GM19193 (cell line): ENCODE measurements around the gene YOD1.

Experiments used
- POLR2A ChIP-seq: IDR thresholded peaks from 4 replicates; pipeline ENCODE4 v1.6.1; 2011; ENCODE audit not compliant: insufficient read depth, insufficient read length; ENCODE audit errors: extremely low read depth

YOD1 gene

DNA sequence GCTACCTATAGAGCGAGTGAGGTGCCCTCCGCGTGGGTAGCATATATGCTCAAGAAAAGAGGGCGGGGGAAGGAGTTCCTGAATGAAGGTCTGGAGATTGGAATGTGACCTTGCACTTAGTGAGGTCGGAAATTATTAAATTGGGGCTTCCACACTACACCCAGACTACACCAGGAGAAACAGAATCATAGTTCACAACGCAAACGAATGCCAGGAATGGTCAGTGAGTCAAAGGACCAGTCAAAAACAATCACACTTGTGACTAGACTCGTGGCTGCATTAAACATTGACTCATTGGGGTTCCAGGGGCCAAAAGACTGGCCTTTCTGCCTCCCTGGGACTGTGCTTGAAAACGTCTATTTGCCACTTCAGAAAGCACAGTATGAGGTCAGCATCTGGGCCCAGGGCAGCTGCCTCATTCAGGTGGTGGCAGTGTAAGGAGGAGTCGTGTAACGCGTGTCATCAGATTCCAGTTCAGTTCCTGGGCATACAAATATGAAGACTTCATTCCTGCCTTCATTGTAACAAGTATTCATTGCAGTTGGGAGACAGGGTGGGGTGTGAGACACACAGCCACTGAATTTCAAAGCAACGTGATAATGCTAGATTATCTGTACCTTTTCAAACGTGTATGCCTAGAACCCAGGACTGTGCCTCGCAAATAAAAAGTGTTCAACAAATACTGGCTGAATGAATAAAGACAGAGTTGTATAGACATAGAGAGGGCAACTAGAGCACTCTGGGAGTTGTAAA lies at the start of gene YOD1:
YOD1 (minus strand) TSS at position 18 of the 753 bp plus-strand sequence. CDS start 178 bp downstream, outside the sequence.
- TF ChIP-seq POLR2A = no peak

GRCh38 chr1:207097871-207098324 lies 46.9 kb upstream of the YOD1 start:
- TF ChIP-seq POLR2A = no peak

- TF ChIP-seq POLR2A = no peak
Measured at GRCh38 chr1:207093944-207094343, 42.9 kb upstream of the YOD1 start.

DNA sequence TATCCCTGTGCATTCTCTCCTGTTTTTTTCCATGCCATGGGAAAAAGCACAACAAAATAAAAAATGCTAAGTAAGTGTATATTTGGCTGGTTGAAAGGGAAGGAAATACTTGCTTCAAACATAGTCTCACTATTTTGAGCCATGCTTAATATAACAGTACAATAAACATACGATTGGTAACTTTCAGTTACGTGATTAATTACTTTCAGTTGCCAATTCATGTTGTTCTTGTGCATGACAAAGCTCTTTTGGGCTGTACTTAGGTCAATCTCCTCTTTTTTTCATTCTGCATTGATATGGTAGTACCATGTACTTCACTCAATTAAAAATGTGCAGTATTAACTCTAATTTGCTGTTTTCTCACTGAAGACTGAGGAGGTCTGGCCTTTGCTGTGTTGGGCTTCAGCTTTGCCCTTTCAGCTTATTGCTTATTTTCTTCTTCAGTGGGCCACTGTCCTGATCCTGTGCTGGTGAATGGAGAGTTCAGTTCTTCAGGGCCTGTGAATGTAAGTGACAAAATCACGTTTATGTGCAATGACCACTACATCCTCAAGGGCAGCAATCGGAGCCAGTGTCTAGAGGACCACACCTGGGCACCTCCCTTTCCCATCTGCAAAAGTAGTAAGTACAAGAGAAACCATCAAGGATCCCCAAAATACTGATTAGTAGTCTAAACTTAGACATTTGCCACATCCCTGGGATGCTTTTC lies 40.3 kb upstream of the YOD1 start:
- TF ChIP-seq POLR2A = no peak

GRCh38 chr1:207089627-207090355 lies 38.8 kb upstream of the YOD1 start:
- TF ChIP-seq POLR2A = no peak

GRCh38 chr1:207088701-207089626 lies 38.0 kb upstream of the YOD1 start, which contains the start of gene C4BPB:
Gene C4BPB, plus strand, starts transcription at chr1:207088860. Its CDS starts 672 bp downstream, at chr1:207089532.
- TF ChIP-seq POLR2A = no peak

GRCh38 chr1:207088161-207088560 lies 37.2 kb upstream of the YOD1 start:
- TF ChIP-seq POLR2A = no peak

GRCh38 chr1:207085887-207086286 lies 34.9 kb upstream of the YOD1 start:
- TF ChIP-seq POLR2A = no peak

- no peak for TF ChIP-seq POLR2A
Measured at GRCh38 chr1:207084701-207085180, 33.7 kb upstream of the YOD1 start.

- no peak for TF ChIP-seq POLR2A
Measured at GRCh38 chr1:207084232-207084631, 33.2 kb upstream of the YOD1 start.

- TF ChIP-seq POLR2A = no peak
Measured at GRCh38 chr1:207081806-207082205, 30.8 kb upstream of the YOD1 start.

GRCh38 chr1:207081088-207081487 lies 30.1 kb upstream of the YOD1 start:
- TF ChIP-seq POLR2A = no peak

GRCh38 chr1:207079706-207080241 lies 28.8 kb upstream of the YOD1 start:
- no peak for TF ChIP-seq POLR2A
